Suprapubic skin (tissue), 3 donors: ENCODE measurements around the gene RPS6KC1.
"Not testable (repeated sequence)": the region's sequence is repeated elsewhere in the genome, so short reads cannot be mapped to it uniquely, and the experiment has no call there.

ENCODE experiments used
- CTCF ChIP-seq, 2 donors: fragments of 200-600 bp in 1 of 2; fragments of 450-650 bp in 1 of 2; sonication (generic) in 1 of 2; IDR thresholded peaks; one replicate each; pipeline ENCODE4 v1.5.1; 2016 to 2019; ENCODE audit warnings: antibody characterized with exemption in 2 of 2, mild to moderate bottlenecking in 1 of 2, moderate library complexity in 1 of 2
- EP300 ChIP-seq: sonication (generic); formaldehyde crosslinking; IDR thresholded peaks from one replicate; pipeline ENCODE4 v1.6.1; 2017; ENCODE audit warnings: antibody characterized with exemption

GRCh38 chr1:213318458-213318857, 267.4 kb downstream of the RPS6KC1 start:
- TF ChIP-seq CTCF (IDR thresholded peaks at IDR 0.05); EP300: not testable (repeated sequence)
